ENCODE data around the gene LY6G6D.

Gene LY6G6D

GRCh38 chr6:31729979-31730630 lies 15.0 kb downstream of the LY6G6D start:
- peaks cover 48% of the 10 kb centered on the region for H3K4me1 Mint-ChIP-seq
- no peaks in the 10 kb centered on the region for H3K27me3 Mint-ChIP-seq
- peak overlapping the region; percentile 90 for H3K27ac Mint-ChIP-seq
- ATAC-seq (ENCODE audit: low read depth): peak; percentile 50
- H3K4me3 Mint-ChIP-seq: peak overlapping the region; percentile 100
- peak; percentile 77 to 80 for DNase-seq (ENCODE audit: low spot score in 2 of 2)
- H3K36me3 Mint-ChIP-seq: peaks cover 38% of the 10 kb centered on the region
- H3K9me3 Mint-ChIP-seq: no peaks in the 10 kb centered on the region

DNA sequence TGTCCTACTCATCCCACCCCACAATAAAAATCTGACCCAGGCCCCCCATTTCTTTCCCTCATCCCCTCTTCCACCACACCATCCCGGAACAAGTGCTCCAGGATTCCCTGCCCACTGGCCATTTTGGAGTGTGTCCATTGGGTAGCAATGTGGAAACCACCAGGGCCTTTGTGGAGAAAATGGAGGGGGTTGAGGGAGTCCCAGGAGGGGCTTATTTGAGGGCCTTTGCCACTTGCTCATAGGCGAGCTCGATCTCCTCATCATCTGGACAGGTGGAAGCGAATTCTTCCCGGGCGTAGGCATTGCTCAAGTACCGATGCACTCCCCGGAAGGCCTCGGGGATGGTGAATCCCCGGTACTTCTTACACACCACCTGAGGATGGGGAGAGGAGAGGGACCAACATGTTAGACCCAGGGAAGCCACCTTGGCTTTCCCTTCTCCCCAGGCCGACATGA lies 15.5 kb downstream of the LY6G6D start:
- Mint-ChIP-seq H3K9me3 (no peaks in the 10 kb centered on the region), H3K4me1 (peaks cover 50% of the 10 kb centered on the region), H3K27ac (peak overlapping the region; percentile 90), H3K36me3 (peaks cover 39% of the 10 kb centered on the region), H3K4me3 (peak overlapping the region; percentile 100), H3K27me3 (no peaks in the 10 kb centered on the region)
- no peak for DNase-seq (ENCODE audit: low spot score in 2 of 2)
- ATAC-seq (ENCODE audit: low read depth): no peak

GRCh38 chr6:31732029-31732428 lies 16.9 kb downstream of the LY6G6D start:
- H3K36me3 Mint-ChIP-seq: peaks cover 28% of the 10 kb centered on the region
- H3K4me1 Mint-ChIP-seq: peaks cover 42% of the 10 kb centered on the region
- DNase-seq (ENCODE audit: low spot score in 2 of 2) (no peak), ATAC-seq (ENCODE audit: low read depth) (no peak)
- no peak overlapping the region for H3K27ac Mint-ChIP-seq
- no peak overlapping the region for H3K4me3 Mint-ChIP-seq
- no peaks in the 10 kb centered on the region for H3K27me3 Mint-ChIP-seq
- no peaks in the 10 kb centered on the region for H3K9me3 Mint-ChIP-seq

DNA sequence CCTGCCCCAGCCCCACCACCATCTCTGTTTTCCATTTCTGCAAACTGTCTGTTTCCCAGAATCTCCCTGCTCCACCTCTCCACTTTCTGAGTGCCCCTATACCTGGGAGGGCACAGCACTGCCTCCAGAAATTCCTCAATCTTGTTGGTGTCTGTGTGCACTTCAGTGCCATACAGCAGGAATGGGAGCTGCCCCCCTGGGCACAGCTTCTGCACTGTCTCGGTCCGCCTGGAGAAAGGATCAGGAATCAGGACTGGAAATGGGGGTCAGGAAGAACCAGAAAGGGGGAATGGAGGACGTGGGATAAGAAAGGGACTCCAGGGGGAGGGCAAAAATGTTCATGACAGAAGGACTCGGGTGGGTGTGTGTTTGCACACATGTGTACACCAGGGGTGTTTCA lies 18.6 kb downstream of the LY6G6D start:
- Mint-ChIP-seq H3K4me3 (peak overlapping the region; percentile 100), H3K27ac (no peak overlapping the region), H3K4me1 (peaks cover 46% of the 10 kb centered on the region), H3K36me3 (peaks cover 22% of the 10 kb centered on the region), H3K27me3 (no peaks in the 10 kb centered on the region), H3K9me3 (no peaks in the 10 kb centered on the region)
- DNase-seq (ENCODE audit: low spot score in 2 of 2) (no peak), ATAC-seq (ENCODE audit: low read depth) (no peak)

DNA sequence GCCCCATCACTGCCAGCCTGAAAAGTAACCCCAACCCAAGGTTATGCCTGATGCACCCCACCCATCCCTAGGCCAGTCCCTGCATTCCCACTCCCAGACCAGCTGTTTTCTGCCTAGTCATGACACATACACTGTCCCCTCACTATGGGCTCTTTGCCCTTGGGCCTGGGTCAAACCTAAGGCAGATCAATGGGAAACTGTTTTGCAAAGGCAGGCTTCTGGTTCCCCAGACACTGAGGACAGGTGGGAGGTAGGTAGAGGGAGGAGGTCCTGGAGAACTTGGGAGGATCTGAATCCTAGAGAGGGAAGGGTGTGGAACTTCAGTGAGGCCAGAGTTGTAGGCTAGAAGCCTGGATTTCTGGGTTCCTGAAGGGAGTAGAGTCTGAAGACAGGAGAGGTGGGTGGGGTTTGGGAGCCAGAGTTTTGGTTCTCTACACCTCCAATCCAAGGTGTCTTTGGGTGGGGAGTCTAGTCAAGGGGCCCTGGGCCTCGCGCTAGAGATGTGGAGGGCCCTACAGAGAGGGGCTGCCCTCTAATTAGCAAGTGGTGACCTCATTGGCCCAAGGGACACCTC lies 19.2 kb downstream of the LY6G6D start:
- H3K36me3 Mint-ChIP-seq: peaks cover 22% of the 10 kb centered on the region
- H3K27me3 Mint-ChIP-seq: no peaks in the 10 kb centered on the region
- H3K9me3 Mint-ChIP-seq: no peaks in the 10 kb centered on the region
- peak overlapping the region; percentile 100 for H3K4me3 Mint-ChIP-seq
- H3K4me1 Mint-ChIP-seq: peaks cover 48% of the 10 kb centered on the region
- no peak for DNase-seq (ENCODE audit: low spot score in 2 of 2)
- peak overlapping the region; percentile 97 for H3K27ac Mint-ChIP-seq
- no peak for ATAC-seq (ENCODE audit: low read depth)

DNA sequence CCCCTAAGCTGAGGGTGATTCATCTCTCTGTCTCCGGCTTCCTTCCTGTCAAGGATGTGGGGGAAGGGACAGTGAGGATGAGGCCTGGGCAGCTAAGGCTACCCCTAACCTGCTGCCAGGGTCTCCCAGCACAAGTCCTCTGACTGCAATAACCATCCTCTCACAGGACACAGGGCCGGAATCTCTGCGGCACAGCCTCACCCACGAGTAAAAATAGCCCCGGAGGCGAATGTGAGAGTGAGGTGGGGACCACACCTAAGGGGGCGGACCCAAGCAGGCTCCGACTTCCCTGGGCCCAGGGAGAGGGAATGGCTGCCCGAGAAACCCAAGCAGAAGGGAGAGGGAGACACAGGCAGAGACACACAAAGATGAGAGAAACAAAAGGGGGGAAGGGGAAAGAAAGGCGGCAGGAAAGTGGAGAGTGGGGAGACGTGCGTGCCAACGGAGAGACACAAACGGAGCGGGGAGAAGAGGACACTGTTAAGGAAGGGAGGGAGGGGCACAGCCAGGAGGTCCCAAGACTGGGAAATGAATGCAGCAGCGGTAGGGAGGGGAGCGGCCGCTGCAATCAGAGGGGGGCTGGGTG lies 19.8 kb downstream of the LY6G6D start:
- Mint-ChIP-seq H3K36me3 (peaks cover 22% of the 10 kb centered on the region), H3K27ac (peak overlapping the region; percentile 97), H3K4me1 (peaks cover 49% of the 10 kb centered on the region), H3K9me3 (no peaks in the 10 kb centered on the region), H3K4me3 (peak overlapping the region; percentile 100), H3K27me3 (no peaks in the 10 kb centered on the region)
- ATAC-seq (ENCODE audit: low read depth) (no peak), DNase-seq (ENCODE audit: low spot score in 2 of 2) (no peak)

DNA sequence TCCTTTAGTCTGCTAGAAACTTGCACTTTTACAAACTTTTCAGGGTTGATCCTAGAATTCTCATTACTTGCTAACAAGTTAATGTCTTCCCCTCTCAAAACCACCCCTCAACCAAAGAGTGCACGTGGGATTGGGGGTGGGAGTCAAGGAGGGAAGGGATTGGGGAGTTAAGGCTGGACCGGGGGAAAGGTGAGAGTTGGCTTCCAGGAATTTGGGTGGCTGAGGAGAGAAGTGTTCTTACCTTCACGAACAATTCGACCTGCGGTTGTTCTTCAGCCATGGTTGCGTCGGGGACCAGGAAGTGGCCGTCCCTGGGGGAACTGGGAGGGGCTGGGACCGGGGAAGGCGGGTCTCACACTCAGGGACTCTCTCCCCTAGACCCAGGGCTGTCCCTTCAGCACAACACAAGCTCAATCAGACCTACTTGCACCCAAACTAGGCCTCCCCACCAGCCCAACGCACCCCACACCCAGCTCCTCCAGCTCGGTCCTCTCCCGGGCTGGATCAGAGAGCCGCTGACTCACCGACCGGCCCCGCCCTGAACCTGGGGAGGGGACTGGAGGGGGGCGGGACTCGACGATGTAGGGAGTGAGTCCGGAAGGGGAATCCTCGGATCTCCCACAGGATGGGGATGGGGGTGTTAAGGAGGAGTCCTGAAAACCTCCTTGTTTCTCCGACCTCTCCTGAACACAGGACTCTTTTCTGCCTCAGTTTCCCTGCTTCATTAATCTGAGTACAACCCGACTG lies 21.0 kb downstream of the LY6G6D start, which contains the start of gene CLIC1:
Gene CLIC1, minus strand, starts transcription at position 510 of the 747 bp plus-strand sequence. Its CDS starts 230 bp downstream, at position 280.
- Mint-ChIP-seq H3K4me1 (peaks cover 54% of the 10 kb centered on the region), H3K27me3 (no peaks in the 10 kb centered on the region), H3K9me3 (no peaks in the 10 kb centered on the region), H3K27ac (peak within 1 kb of the TSS; percentile 97), H3K4me3 (peak within 1 kb of the TSS; percentile 100), H3K36me3 (peaks cover 17% of the 10 kb centered on the region)
- DNase-seq (ENCODE audit: low spot score in 2 of 2) (peak; percentile 53 to 56), ATAC-seq (ENCODE audit: low read depth) (peak; percentile 30)

DNA sequence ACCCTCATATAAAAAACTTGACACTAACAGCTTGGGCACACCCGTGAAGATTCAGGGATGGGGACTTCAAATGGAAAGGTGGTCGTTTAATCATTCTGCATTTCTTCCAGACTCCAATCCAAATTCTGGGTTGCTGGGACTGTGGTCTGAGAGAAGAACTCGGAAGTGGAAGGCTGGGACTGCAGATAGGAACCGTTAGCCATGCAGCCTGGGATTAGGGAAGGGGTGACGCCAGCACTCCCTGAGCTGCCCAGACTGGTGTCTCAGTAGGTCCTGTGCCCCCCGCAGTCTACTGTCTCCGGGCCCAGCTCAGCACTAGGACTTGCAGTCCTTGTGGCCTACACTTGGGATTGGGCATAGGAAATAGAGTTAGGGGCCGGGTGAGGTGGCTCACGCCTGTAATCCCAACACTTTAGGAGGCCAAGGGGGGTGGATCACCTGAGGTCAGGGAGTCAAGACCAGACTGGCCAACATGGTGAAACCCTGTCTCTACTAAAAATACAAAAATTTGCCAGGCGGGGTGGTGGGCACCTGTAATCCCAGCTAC lies 21.7 kb downstream of the LY6G6D start:
- Mint-ChIP-seq H3K27me3 (no peaks in the 10 kb centered on the region), H3K36me3 (peaks cover 14% of the 10 kb centered on the region), H3K4me3 (peak overlapping the region; percentile 100), H3K27ac (peak overlapping the region; percentile 97), H3K9me3 (no peaks in the 10 kb centered on the region), H3K4me1 (peaks cover 57% of the 10 kb centered on the region)
- no peak for DNase-seq (ENCODE audit: low spot score in 2 of 2)
- no peak for ATAC-seq (ENCODE audit: low read depth)

- Mint-ChIP-seq H3K9me3 (no peaks in the 10 kb centered on the region), H3K27ac (peak overlapping the region; percentile 97), H3K36me3 (peaks cover 14% of the 10 kb centered on the region), H3K4me1 (peaks cover 57% of the 10 kb centered on the region), H3K4me3 (peak overlapping the region; percentile 100), H3K27me3 (no peaks in the 10 kb centered on the region)
- no peak for ATAC-seq (ENCODE audit: low read depth)
- DNase-seq (ENCODE audit: low spot score in 2 of 2): no peak
Measured at GRCh38 chr6:31737315-31737990, 22.3 kb downstream of the LY6G6D start.

- peak overlapping the region; percentile 97 for H3K27ac Mint-ChIP-seq
- peak in 1 of 2 donors; percentile 65 for DNase-seq (ENCODE audit: low spot score in 2 of 2)
- no peaks in the 10 kb centered on the region for H3K9me3 Mint-ChIP-seq
- no peaks in the 10 kb centered on the region for H3K27me3 Mint-ChIP-seq
- peak overlapping the region; percentile 100 for H3K4me3 Mint-ChIP-seq
- H3K36me3 Mint-ChIP-seq: peaks cover 12% of the 10 kb centered on the region
- ATAC-seq (ENCODE audit: low read depth): peak; percentile 54
- peaks cover 54% of the 10 kb centered on the region for H3K4me1 Mint-ChIP-seq
Measured at GRCh38 chr6:31737991-31738979, 23.1 kb downstream of the LY6G6D start.

DNA sequence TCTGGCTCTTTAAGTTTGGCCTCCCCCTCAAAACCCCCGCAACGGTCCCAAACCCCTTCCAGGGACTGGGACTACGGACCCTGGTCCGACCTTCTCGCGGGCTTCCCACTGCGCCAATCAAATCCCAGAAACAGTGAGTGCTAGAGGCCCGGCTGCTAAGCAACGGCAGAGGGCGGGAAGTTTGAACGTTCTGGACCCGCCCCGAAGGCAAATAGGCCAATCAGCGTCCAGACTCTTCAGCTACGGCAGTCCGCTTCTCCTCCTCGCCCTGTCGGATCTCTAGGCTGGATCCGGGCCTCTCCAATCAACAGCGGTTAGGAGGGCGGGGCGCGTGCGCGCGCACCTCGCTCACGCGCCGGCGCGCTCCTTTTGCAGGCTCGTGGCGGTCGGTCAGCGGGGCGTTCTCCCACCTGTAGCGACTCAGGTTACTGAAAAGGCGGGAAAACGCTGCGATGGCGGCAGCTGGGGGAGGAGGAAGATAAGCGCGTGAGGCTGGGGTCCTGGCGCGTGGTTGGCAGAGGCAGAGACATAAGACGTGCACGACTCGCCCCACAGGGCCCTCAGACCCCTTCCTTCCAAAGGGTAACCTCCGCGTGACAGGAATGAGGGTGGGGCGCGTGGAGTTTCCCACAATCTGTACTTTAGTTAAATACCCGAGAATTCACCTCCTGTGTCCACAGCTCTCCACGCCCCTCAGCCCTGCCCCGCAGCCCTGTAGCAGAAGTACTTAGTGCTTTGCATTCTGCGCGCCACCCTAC lies 24.7 kb downstream of the LY6G6D start, which contains the start of gene MSH5:
Gene MSH5, plus strand, starts transcription at position 367 of the 758 bp plus-strand sequence. CDS start 462 bp downstream, outside the sequence.
- Mint-ChIP-seq H3K36me3 (peaks cover 7% of the 10 kb centered on the region), H3K27ac (peak within 1 kb of the TSS; percentile 97)
- ATAC-seq (ENCODE audit: low read depth): peak; percentile 84

More for the DNA sequence above, 24.7 kb downstream of the LY6G6D start, which contains the start of gene MSH5:
- Mint-ChIP-seq H3K4me1 (peaks cover 45% of the 10 kb centered on the region), H3K27me3 (no peaks in the 10 kb centered on the region), H3K9me3 (no peaks in the 10 kb centered on the region), H3K4me3 (peak within 1 kb of the TSS; percentile 100)
- peak; percentile 89 to 93 for DNase-seq (ENCODE audit: low spot score in 2 of 2)

Measured in memory B cell (primary cell).